Stomach (tissue), 9 donors: Measurements from ENCODE around the gene ESRRG. TPM values are rescaled to one million over a fixed set of nuclear protein-coding genes. Genes with fewer than 3 reads are reported as not detected.

Experiments used
- DNase-seq, 2 donors: peaks; one replicate each; pipeline versions ENCODE4 v3.0.0 to v3.0.0-alpha.2; 2013 to 2019
- H3K27ac ChIP-seq, 5 donors: fragments of 200-600 bp in 4 of 5; sonication (generic) in 4 of 5; one replicate each; pipeline ENCODE4 v1.5.1; 2013 to 2019; ENCODE audit warnings: mild to moderate bottlenecking in 1 of 5, moderate library complexity in 1 of 5
- H3K27me3 ChIP-seq, 3 donors: fragments of 200-600 bp; sonication (generic); one replicate each; pipeline ENCODE4 v1.5.1; 2017 to 2019; ENCODE audit warnings: mixed run types in 1 of 3
- H3K36me3 ChIP-seq, 4 donors: fragments of 200-600 bp; sonication (generic); 1 replicate in 3 of 4; 2 replicates in 1 of 4; pipeline ENCODE4 v1.5.1; 2016 to 2019
- H3K4me1 ChIP-seq, 4 donors: fragments of 200-600 bp; sonication (generic); one replicate each; pipeline ENCODE4 v1.5.1; 2016 to 2019
- H3K4me3 ChIP-seq, 4 donors: fragments of 200-600 bp; sonication (generic) in 3 of 4; one replicate each; pipeline ENCODE4 v1.5.1; 2016 to 2019; ENCODE audit warnings: mild to moderate bottlenecking in 1 of 4
- H3K9me3 ChIP-seq, 4 donors: fragments of 200-600 bp; sonication (generic); one replicate each; pipeline ENCODE4 v1.5.1; 2016 to 2019
- CTCF ChIP-seq, 7 experiments: fragments of 450-650 bp in 4 of 7; fragments of 200-600 bp in 3 of 7; sonication (generic) in 3 of 7; IDR thresholded peaks; one replicate each; pipeline ENCODE4 v1.5.1; 2016 to 2019; ENCODE audit warnings: antibody characterized with exemption in 7 of 7, control low read depth in 2 of 7, mild to moderate bottlenecking in 1 of 7
- EP300 ChIP-seq: sonication (generic); formaldehyde crosslinking; IDR thresholded peaks from one replicate; pipeline ENCODE4 v1.6.1; 2017; ENCODE audit warnings: antibody characterized with exemption
- POLR2A ChIP-seq, 4 donors: fragments of 450-650 bp; IDR thresholded peaks; one replicate each; pipeline ENCODE4 v1.6.1; 2016; ENCODE audit warnings: antibody characterized with exemption in 4 of 4, control low read depth in 2 of 4, mild to moderate bottlenecking in 1 of 4, moderate library complexity in 1 of 4
- POLR2AphosphoS5 ChIP-seq, 3 donors: sonication (generic); formaldehyde crosslinking; IDR thresholded peaks; one replicate each; pipeline ENCODE4 v1.6.1; 2016; ENCODE audit warnings: antibody characterized with exemption in 3 of 3
- WGBS, 5 donors: extraction: QIAGEN DNeasy Blood & Tissue Kit in 3 of 5; methylation state at CpG; one replicate each; pipeline versions ENCODE4 v1.1.5 to v1.1.7; 2013 to 2018; 5-methylcytosine and 5-hydroxymethylcytosine counted together
- intact Hi-C: fragments of 100-400 bp; cut with DNase I; formaldehyde crosslinking; loops from one replicate; pipeline ENCODE4 v1.15.1; 2023; ENCODE audit warnings: low total_unique reads
- polyA plus RNA-seq, 3 donors: library from polyadenylated mRNA; stranded (reverse); fragments of 200-250 nt; gene quantifications; one replicate each; pipeline ENCODE4 v1.2.3, GENCODE V29; 2013
- total RNA-seq, 5 donors: library from RNA; depleted of rRNA; stranded (reverse); fragments of >200 nt; gene quantifications; one replicate each; pipeline versions ENCODE4 v1.1.0 to v1.2.3, GENCODE V29; 2014 to 2016
- donor health status: healthy with polysubstance abuse.
- donor health status: Bipolar disorder and iron deficiency.
- donor health status: healthy.

Gene ESRRG
- total and polyA plus RNA-seq, 8 donors = 0.29 to 247 (median 34.2) TPM

GRCh38 chr1:216523043-216523442 is 200.2 kb downstream of the ESRRG start:
- intact Hi-C loops = no loop called here
- TF ChIP-seq POLR2A (IDR thresholded peaks at IDR 0.05) = no peak
- no peak for TF ChIP-seq EP300
- TF ChIP-seq POLR2AphosphoS5 (IDR thresholded peaks at IDR 0.05) = no peak
- TF ChIP-seq CTCF (IDR thresholded peaks at IDR 0.05) = no peak
- Histone ChIP-seq H3K9me3 (no peaks in the 10 kb centered on the region), H3K4me1 (peaks cover 0 to 17% (median 4%) of the 10 kb centered on the region in 4 donors), H3K27me3 (no peaks in the 10 kb centered on the region), H3K36me3 (no peaks in the 10 kb centered on the region), H3K27ac (no peak overlapping the region), H3K4me3 (no peak overlapping the region)
- DNase-seq = no peak
- 60 to 75% (median 70%) methylated on average over 4 of the region's 4 CpGs for WGBS, 5 donors

- DNase-seq = no peak
- peaks cover 0 to 13% (median 4%) of the 10 kb centered on the region in 4 donors for H3K4me1 ChIP-seq
- 79 to 84% (median 83%) methylated on average over 8 of the region's 8 CpGs for WGBS, 5 donors
- TF ChIP-seq CTCF (IDR thresholded peaks at IDR 0.05) = no peak
- TF ChIP-seq POLR2A (IDR thresholded peaks at IDR 0.05) = no peak
- TF ChIP-seq POLR2AphosphoS5 (IDR thresholded peaks at IDR 0.05) = no peak
- TF ChIP-seq EP300 = no peak
- H3K27me3 ChIP-seq = no peaks in the 10 kb centered on the region
- intact Hi-C loops = no loop called here
- H3K9me3 ChIP-seq = no peaks in the 10 kb centered on the region
- no peak overlapping the region for H3K27ac ChIP-seq
- H3K4me3 ChIP-seq = no peak overlapping the region
- no peaks in the 10 kb centered on the region for H3K36me3 ChIP-seq
Measured at GRCh38 chr1:216521477-216521876, 201.8 kb downstream of the ESRRG start.

- H3K27me3 ChIP-seq = no peaks in the 10 kb centered on the region
- WGBS, 5 donors = 78 to 88% (median 82%) methylated on average over 8 of the region's 8 CpGs
- H3K27ac ChIP-seq = no peak overlapping the region
- peaks cover 0 to 12% (median 4%) of the 10 kb centered on the region in 4 donors for H3K4me1 ChIP-seq
- no peak overlapping the region for H3K4me3 ChIP-seq
- H3K36me3 ChIP-seq = no peaks in the 10 kb centered on the region
- H3K9me3 ChIP-seq = no peaks in the 10 kb centered on the region
- no peak for DNase-seq
- TF ChIP-seq EP300 = no peak
- TF ChIP-seq CTCF (IDR thresholded peaks at IDR 0.05) = no peak
- no peak for TF ChIP-seq POLR2A (IDR thresholded peaks at IDR 0.05)
- no peak for TF ChIP-seq POLR2AphosphoS5 (IDR thresholded peaks at IDR 0.05)
- intact Hi-C loops = no loop called here
Measured at GRCh38 chr1:216518844-216519627, 204.2 kb downstream of the ESRRG start.

- WGBS, 5 donors = 34 to 43% (median 37%) methylated on average over 7 of the region's 7 CpGs
- DNase-seq = peak in 1 of 2 donors; percentile 35
- intact Hi-C loops = no loop called here
- no peaks in the 10 kb centered on the region for H3K9me3 ChIP-seq
- no peaks in the 10 kb centered on the region for H3K27me3 ChIP-seq
- no peak overlapping the region for H3K27ac ChIP-seq
- H3K4me3 ChIP-seq = no peak overlapping the region
- TF ChIP-seq POLR2A (IDR thresholded peaks at IDR 0.05) = no peak
- no peak for TF ChIP-seq POLR2AphosphoS5 (IDR thresholded peaks at IDR 0.05)
- no peak for TF ChIP-seq EP300
- H3K36me3 ChIP-seq = peaks cover 0 to 13% (median 0%) of the 10 kb centered on the region in 4 donors
- no peaks in the 10 kb centered on the region for H3K4me1 ChIP-seq
Measured at GRCh38 chr1:216502528-216503162, 220.6 kb downstream of the ESRRG start.
